Measurements from ENCODE around the gene BCR. TPM values are rescaled to one million over a fixed set of nuclear protein-coding genes. Genes with fewer than 3 reads are reported as not detected.

Gene BCR
- total and polyA plus RNA-seq, 2 donors from 2014 or later, result 45.0 to 97.7 TPM

GRCh38 chr22:23192133-23192532 lies 11.8 kb downstream of the BCR start:
- peak overlapping the region; percentile 74 to 93 for H3K27ac ChIP-seq (ENCODE audit: low read depth in 2 of 2, low read length in 2 of 2)
- TF ChIP-seq CTCF (IDR thresholded peaks at IDR 0.05; ENCODE audit: borderline replicate concordance, extremely low read depth, insufficient read depth), result no peak
- H3K27me3 ChIP-seq (ENCODE audit: control insufficient read depth, insufficient read depth, low read length), result no peaks in the 10 kb centered on the region
- no peak overlapping the region for H3K4me3 ChIP-seq (ENCODE audit: low read length in 3 of 3)
- H3K9me3 ChIP-seq (ENCODE audit: control insufficient read depth in 2 of 3, insufficient read depth in 1 of 3, low read length in 3 of 3), result no peaks in the 10 kb centered on the region
- peaks cover 0 to 3% (median 2%) of the 10 kb centered on the region in 3 donors for H3K36me3 ChIP-seq (ENCODE audit: control insufficient read depth in 2 of 3, insufficient read depth in 3 of 3, low read length in 3 of 3)
- peaks cover 0 to 36% (median 27%) of the 10 kb centered on the region in 3 donors for H3K4me1 ChIP-seq (ENCODE audit: control insufficient read depth in 2 of 3, insufficient read depth in 2 of 3, low read depth in 1 of 3, low read length in 3 of 3)
- intact Hi-C loops (cut with DNase I), result no loop called here
- H3K9ac ChIP-seq (ENCODE audit: low read length in 3 of 3), result peak overlapping the region in 1 of 3 donors; percentile 42
- FAIRE-seq, result no peak
- peak in 3 of 5 donors; percentile 32 to 82 (median 68) for DNase-seq

GRCh38 chr22:23192558-23192957 lies 12.2 kb downstream of the BCR start:
- no peak overlapping the region for H3K4me3 ChIP-seq (ENCODE audit: low read length in 3 of 3)
- no peak for TF ChIP-seq CTCF (IDR thresholded peaks at IDR 0.05; ENCODE audit: borderline replicate concordance, extremely low read depth, insufficient read depth)
- DNase-seq (peak in 1 of 5 donors; percentile 35), FAIRE-seq (no peak)
- H3K9me3 ChIP-seq (ENCODE audit: control insufficient read depth in 2 of 3, insufficient read depth in 1 of 3, low read length in 3 of 3), result no peaks in the 10 kb centered on the region
- H3K27me3 ChIP-seq (ENCODE audit: control insufficient read depth, insufficient read depth, low read length), result no peaks in the 10 kb centered on the region
- peaks cover 0 to 3% (median 2%) of the 10 kb centered on the region in 3 donors for H3K36me3 ChIP-seq (ENCODE audit: control insufficient read depth in 2 of 3, insufficient read depth in 3 of 3, low read length in 3 of 3)
- H3K4me1 ChIP-seq (ENCODE audit: control insufficient read depth in 2 of 3, insufficient read depth in 2 of 3, low read depth in 1 of 3, low read length in 3 of 3), result peaks cover 0 to 35% (median 29%) of the 10 kb centered on the region in 3 donors
- H3K9ac ChIP-seq (ENCODE audit: low read length in 3 of 3), result peak overlapping the region in 2 of 3 donors; percentile 6 to 19
- peak overlapping the region; percentile 74 to 85 for H3K27ac ChIP-seq (ENCODE audit: low read depth in 2 of 2, low read length in 2 of 2)
- intact Hi-C loops (cut with DNase I), result no loop called here

GRCh38 chr22:23193196-23193827 lies 13.0 kb downstream of the BCR start:
- no peak overlapping the region for H3K4me3 ChIP-seq (ENCODE audit: low read length in 3 of 3)
- TF ChIP-seq CTCF (IDR thresholded peaks at IDR 0.05; ENCODE audit: borderline replicate concordance, extremely low read depth, insufficient read depth), result no peak
- no peaks in the 10 kb centered on the region for H3K27me3 ChIP-seq (ENCODE audit: control insufficient read depth, insufficient read depth, low read length)
- peaks cover 0 to 31% (median 27%) of the 10 kb centered on the region in 3 donors for H3K4me1 ChIP-seq (ENCODE audit: control insufficient read depth in 2 of 3, insufficient read depth in 2 of 3, low read depth in 1 of 3, low read length in 3 of 3)
- H3K9ac ChIP-seq (ENCODE audit: low read length in 3 of 3), result no peak overlapping the region
- H3K36me3 ChIP-seq (ENCODE audit: control insufficient read depth in 2 of 3, insufficient read depth in 3 of 3, low read length in 3 of 3), result peaks cover 0 to 2% (median 0%) of the 10 kb centered on the region in 3 donors
- FAIRE-seq (no peak), DNase-seq (peak in 1 of 5 donors; percentile 17)
- intact Hi-C loops (cut with DNase I), result no loop called here
- no peaks in the 10 kb centered on the region for H3K9me3 ChIP-seq (ENCODE audit: control insufficient read depth in 2 of 3, insufficient read depth in 1 of 3, low read length in 3 of 3)
- peak overlapping the region; percentile 74 to 85 for H3K27ac ChIP-seq (ENCODE audit: low read depth in 2 of 2, low read length in 2 of 2)
